Measurements from ENCODE around the gene BAG2.

Gene BAG2

DNA sequence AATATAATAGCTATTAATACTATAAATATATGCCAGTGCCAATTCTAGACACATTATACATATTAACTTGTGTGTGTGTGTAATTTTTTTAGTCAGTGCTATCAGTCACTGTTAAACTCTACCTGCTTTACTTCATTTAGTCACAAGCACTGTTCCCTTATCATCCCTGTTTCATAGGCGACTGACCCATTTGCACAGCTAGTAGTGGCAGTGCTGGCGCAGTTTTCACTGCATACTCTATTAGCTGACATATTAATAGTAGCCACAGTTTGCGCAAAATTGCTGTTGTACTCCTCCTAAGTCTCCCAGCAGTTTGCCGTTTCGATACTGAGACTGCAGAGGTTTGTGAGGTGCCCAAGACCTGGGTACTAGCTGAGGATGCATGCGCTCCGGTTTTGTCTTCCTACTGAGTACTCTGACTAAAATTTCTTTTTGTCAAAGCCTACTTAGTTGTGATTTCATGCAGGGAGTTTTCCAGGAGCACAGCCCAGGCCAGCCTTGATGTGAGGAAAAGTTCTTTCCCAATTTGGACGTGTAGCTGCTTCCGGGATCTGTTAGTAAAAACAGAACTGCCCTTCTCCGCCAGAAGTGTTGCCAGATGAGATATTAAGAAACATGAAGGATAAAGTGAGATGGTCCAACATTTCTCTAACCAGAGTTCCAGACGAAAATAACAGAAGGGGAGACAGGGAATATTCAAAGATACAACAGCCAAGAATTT, 5.6 kb downstream of the BAG2 start:
- no peak for DNase-seq

DNA sequence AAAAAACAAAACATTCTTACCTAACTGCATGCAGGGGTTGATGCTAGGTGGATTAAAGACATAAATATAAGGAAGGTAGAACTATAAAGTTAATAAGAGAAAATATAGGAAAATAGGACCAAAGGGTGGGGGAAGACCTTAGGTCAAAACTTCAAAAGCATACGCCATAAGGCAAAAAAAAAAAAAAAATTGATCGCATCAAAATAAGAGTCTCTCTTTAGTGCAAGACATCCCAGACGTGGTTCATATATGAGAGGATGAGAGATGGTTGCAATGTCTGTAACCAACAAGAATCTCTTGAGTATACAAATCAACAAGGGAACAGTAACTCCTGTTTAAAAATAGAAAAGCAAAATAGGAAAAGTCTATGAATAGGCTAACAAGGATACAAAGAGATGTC, 8.5 kb downstream of the BAG2 start:
- DNase-seq = no peak

DNA sequence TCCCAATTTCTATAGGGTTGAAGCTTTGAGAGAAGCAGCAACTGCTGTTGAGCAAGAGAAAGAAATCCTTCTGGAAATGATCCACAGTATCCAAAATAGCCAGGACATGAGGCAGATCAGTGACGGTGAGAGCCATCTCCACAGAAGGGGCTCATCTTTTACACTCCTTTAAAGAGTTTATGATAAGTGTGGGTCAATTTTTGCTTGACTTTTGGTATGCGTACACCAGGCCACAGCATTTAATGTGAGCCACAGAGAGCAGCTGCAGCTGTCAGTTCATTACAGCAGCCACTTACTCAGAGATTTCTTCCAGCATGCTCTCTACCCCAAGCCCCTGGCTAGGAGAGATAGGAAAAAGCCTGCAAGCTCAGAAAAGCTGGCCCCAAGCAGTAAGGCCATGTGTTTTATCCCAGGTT, 9.9 kb downstream of the BAG2 start:
- no peak for DNase-seq

DNA sequence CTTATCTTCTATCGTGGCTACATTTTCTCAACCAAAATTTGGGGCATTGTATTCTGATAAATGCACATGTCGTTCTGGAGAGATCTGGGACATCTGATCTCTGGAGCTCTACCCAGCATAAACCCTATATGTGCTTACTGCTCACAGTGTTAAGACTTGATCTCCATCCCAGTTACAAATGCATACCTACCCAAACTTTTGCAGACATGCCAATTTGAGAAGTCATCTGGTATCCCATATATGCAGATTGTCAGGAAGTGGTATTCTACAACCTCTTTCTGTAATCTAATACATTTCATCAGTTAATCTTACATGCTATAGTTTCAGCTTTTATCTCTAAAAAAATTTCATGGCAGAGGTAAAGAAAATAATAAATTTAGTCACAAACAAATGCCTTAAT, 11.2 kb downstream of the BAG2 start:
- no peak for DNase-seq

DNA sequence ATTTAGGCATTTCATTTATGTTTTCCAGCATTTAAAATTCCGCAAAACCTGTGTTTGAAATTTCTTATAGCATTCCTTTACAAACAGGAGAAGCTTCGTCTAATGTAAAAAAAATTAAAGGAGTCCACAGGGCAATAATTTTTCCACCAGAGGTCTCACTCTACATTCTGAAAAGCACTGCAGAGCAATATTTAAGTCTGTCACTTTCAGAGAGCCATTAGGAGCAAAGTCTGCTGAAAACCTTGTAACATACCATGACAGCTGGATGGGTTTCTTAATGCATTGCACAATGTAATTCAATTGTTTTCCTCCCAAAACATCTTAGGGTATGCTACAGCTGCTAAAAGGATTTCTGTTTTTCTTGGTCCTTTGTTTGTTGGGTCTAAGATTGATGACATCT, 18.0 kb downstream of the BAG2 start:
- no peak for DNase-seq

DNA sequence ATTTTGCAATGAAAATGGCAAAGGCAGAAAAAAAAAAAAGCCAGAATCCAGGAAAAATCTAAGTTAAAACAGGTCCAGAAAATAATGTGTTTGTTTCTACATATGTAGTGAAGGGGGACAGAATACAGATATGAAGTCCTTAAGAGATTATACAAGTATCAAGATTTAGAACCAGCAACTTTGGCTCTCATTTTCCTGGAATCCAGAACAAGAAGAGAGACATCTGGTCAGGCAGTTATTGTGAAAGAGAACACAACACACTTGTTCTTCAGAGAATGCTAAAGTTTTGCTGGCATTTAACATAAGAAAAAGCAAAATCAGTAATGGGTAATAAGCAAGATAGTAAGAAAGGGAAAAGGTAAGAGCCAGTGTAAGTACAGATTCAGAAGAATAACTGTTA, 21.1 kb downstream of the BAG2 start:
- DNase-seq = no peak

DNA sequence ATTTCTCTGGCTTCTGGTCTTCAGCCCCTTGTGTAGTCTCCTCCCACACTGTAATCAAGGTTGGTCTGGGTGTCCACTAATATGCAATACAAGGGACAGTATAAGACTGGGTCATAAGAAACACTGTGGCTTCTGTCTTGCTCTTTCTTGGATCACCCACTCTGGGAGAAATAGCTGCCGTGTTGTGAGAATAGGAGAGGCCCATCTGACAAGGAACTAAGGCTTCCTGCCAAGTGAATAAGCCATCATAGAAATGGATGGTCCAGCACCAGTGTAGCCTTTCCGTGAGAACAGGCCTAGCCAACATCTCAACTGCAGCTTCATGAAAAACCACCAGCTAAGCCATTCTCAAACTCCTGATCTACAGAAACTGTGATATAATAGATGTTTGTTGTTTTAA, 23.3 kb downstream of the BAG2 start:
- no peak for DNase-seq

DNA sequence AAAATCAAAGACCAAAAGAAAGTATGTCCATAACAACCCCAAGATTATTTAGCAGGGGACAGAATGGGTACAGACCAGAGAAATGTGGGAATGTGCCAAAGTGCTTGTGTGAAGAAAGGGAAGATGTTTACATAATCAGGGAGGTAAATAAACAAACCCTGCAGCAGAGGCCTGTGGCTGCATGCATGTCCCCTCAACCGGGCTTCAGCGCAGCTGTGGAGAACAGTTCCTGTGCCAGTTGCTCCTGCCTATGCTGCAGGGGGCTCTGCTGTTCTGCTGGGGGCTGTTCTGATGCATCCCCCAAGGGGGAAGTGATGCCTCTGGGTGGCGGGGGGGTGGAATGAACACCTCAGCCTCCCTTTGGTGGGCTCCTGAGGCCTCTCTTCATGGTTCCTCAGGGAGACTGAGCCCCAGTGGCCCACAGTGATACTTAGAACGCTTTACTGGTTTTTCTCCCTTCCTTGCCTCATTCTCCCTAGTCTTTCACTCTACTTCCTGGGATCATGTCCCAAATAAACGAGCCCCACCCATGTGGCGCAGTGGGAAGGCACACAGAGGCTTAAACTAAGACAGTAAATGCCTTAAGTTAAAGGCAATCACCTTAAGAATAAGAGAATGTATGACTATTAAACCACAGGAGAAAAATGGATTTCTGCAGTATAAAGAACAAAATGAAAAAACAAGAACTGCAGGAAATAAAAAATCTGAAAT, 27.0 kb downstream of the BAG2 start:
- no peak for DNase-seq

DNA sequence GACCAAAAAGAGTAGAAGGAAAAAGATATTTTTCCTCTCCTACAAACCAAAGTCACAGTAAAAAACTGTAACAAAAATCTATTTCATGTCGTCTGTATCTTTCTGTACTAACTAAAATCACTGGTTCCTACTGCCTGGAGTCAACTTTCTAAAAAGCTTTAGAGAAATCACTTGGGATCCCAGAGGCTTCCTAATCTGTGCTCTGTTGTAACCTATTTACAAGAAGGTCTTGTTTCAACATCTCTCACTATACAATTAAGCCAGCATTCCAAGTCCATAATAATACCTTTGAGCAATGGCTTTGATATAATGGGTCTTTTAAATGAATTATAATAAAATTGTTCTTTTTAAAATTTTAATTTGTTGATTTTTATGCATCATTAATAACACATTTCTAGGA, 29.6 kb downstream of the BAG2 start:
- DNase-seq = no peak

DNA sequence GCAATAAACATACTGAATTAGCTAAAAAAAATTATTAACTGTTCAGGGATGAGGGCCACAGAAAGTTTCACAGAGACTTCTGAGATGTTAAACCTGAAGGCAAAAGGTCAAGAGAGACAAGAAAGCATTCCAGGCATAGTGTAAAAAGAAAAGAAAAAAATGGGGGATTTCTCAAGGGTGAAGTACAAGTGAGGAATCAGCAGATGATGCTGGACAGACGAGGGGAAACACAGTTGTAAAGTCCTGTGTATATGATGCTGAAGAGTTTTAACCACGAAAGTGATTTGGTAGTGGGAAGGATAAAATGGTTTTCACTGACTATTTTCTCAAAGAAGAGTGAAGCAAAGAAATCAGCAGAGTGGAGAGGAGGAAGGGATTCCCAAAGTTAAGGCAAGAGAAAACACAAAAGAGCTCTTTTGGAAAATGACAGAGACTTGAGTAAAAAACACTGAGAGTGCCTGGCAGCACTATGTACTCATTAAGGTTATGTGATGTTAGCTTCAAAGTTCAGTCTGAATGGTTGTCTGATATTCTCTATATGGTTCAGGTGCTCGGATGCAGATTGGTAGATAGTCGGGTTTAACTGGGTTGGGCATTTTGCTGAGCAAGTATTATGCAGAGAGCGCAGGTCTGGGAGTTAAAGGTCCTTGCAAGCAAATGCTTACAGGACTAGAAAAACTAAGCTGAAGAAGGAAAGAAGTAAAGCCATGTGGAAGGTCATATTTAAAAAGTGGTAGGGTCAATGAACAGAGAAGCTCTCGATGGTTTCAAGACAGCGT, 33.6 kb downstream of the BAG2 start:
- no peak for DNase-seq

DNA sequence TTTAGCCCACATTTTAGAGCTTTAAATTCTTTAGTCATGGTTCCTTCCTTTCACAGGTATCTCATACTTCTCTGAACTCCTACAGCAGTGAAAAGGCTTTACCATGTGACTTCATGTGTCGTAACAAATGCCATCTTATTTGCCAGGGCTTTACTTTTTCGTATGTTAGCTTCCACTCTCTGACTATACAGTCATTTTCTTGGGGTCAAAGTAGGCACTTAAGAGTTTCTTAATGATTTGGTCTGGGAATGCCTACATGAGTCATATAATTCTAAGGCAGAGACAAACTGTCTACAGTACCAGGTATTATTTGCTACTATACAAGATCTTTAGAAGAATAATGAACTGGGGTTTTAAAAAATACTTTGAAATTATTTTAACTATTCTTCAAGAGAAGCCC, 35.0 kb downstream of the BAG2 start:
- DNase-seq = no peak

DNA sequence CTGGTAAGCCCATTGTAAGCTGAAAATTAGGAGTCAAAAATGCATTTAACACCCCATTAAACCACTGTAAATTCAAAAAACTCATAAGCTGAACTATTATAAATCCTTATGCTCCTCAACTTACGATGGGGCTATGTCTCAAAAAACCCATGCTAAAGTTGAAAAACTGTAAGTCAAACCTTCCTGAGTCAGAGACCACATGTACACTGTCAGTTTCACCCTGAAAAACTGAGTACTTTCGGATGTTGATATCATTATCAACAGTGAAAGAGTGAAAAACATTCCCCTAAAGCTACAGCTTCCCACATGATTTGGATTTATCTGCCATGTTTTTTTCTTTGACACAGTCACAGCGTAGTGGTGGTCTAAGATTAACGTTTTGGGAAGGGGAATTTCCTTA, 35.7 kb downstream of the BAG2 start:
- DNase-seq = no peak

DNA sequence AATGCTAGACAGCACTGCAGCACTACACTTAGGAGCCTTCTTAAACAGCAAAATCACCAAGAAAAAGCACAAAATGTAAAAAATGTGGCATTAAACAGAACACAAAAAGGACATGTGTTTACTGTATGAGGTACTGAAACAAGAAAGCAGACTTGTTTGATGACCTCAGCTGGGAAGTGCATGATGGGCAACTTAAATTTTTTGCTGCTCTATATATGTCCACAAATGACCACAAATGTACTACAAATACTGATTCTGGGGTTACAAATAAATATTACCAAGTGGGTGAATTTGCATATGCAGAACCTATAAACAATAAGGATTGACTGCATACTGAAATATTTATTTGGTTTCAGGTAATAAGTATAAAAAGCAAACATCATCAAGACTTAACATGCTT, 36.9 kb downstream of the BAG2 start:
- no peak for DNase-seq

DNA sequence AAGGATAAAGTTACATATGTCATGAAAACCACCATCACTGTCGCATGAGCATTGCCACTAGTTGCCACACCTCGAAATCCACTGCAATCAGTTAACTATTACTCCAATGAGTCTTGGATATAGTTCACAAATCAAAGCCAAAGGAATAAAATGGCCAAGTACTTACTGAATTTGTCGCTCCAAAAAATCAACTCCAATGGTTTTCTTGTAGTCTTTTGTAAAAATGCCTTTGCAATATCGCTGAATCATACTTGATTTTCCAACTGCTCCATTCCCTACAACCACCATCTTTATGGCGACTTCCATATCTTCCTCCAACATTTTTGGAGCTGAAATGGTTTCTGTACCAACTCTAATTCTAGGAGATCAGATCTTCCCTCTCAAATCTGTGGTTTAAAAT, 37.9 kb downstream of the BAG2 start:
- no peak for DNase-seq

DNA sequence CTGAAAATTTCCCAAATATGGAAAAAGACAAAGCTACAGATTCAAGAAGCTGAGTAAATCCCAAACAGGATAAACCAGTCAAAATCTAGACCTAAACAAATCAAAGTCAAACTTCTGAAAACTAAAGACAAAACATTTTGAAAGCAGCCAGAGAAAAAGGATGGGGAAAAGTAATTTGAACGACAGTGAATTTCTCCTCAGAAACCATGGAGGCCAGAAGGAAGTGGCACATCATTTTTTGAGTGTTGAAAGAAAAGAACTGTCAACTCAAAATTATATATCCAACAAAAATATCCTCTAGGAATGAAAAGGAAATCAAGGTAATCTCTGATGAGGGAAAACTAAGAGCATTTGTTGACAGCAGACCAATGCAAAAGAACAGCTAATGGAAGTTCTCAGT, 43.1 kb downstream of the BAG2 start:
- DNase-seq = no peak

DNA sequence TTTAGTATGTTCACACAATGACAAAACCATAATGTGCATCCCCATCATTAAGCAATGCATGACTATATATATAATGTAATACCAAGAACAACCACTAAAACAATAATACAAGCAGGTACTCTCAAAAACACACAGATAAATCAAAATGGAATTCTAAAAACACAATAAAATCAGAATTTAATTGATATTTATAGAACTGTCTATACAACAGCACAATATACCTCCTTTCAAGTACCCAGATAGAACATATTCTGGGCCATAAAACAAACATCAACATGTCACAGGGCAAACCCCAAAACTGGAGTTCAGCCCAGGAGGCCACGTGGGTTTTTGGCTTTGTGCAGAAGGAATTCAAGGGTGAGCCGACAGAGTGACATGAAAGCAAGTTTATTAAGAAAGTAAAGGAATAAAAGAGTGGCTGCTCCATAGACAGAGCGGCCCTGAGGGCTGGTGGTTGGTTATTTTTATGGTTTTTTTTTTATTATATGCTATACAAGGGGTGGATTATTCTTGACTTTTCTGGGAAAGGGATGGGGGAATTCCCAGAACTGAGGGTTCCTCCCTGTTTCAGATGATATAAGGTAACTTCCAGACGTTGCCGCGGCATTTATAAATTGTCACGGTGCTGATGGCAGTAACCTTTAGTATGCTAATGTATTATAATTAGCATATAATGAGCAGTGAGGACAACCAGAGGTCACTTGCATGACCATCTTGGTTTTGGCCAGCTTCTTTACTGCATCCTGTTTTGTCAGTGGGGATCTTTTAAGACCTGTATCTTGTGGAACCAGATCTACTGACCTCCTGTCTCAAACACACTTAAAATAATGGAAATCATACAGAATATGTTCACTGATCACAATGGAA, 44.3 kb downstream of the BAG2 start:
- DNase-seq = no peak

DNA sequence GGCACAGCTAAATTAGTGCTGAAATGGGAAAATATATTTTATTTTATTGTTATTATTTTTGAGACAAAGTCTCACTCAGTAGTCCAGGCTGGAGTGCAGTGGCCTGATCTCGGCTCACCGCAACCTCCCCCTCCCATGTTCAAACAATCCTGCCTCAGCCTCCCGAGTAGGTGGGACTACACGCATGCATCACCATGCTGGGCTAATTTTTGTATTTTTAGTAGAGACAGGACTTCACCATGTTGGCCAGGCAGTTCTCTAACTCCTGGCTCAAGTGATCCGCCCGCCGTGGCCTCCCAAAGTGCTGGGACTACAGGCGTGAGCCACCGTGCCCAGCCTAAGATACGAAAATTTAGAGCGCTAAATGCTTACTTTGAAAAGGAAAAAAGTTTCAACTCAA, 45.1 kb downstream of the BAG2 start:
- no peak for DNase-seq

DNA sequence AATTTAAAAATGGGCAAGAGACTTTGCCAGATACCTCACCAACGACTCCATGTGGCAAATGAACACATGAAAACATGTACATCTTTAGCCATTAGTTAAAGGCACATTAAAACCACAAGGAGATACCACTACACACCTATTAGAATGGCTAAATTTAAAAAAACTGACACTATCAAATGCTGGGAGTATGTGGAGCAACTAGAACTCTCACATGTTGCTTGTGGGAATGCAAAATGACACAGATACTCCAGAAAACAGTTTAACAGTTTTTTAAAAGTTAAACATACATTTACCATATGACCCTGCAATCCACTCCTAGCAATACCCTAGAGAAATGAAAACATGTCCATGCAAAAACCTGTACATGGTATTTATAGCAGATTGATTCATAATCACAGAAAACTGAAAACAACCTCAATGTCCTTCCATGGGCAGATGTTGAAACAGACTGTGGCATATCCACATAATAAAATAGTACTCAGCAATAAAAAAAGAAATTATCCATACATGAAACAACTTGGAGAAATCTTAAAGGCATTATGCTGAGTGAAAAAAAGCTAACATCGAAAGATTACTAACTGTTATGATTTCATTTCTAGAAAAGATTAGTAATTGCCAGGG, 48.1 kb downstream of the BAG2 start:
- DNase-seq = no peak

DNA sequence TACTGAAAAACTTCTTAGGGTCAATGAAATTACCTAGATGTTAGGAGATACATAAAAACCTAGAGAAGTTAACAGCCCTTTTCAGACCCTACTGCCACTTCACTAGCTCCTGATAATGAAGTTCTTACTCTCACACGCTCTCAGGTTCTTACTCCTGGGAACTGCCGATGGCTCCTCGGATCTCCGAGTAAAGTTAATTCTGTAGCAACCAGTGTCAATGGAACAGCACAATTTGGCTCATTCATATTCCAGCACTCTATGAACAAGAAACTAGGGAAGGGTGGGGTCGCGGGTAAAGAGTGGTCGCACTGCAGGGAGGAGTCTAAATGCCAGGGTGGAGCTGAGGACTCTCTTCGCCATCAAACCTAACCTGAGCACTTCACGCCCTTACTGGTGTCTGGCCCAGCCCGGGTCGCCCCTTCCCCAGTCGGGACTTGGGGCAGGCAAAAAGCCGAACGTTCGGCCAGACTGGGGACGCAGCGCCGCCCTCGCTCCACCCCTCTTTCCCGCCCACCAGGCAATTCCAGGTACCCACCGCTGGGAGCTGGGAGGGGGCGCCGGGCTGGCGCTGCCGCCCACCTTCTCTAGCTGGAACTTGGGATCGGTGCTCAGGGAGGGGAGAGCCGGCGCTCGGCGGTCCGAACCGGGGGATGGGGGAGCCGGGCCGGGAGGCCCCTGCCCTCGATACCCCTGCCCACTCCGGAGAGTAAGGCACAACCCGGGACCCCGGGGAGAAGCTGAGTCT, 49.2 kb downstream of the BAG2 start:
- peak; percentile 72 for DNase-seq

DNA sequence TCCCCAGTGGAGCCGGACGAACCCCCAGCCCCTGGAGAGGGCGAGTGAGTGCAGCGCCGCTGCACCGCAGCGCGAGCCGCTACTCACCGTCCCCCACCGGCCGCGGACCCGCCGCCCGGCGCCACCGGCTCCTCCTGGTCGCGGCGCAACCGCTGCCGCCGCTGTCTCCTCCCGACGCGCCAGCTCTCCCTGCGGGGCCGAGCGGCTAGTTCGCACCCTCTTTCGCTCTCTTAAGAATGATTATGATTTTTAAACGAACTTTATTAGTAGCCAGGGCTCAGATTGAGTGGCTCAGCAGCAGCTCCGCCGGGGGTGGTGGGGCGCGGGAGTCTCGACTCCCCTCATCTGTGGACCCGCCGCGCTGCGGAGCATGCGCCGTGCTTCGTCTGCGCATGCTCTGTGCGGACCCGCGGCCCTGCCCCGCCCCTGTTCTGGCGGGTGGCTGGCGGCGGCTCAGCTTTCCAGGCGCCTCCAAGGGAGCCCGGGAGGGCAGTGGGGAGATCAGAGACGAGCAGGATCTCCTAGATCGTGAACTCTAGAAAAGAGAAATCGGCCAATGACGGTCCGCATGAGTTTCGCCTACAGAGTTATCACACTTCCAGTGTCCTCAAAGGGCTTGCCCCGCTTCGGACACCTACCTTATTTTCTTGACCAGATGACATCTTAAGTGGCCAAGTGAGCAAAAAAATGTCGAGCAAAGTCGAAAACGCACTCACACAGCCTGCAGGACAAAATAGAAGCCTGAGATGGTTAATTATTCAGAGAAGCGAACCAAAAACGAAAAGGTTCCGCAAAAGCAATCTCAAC, 50.0 kb downstream of the BAG2 start, which contains the start of gene RAB23:
Gene RAB23, minus strand, starts transcription at position 372 of the 807 bp plus-strand sequence. CDS start 11,927 bp downstream, outside the sequence.
- DNase-seq = peak; percentile 88

DNA sequence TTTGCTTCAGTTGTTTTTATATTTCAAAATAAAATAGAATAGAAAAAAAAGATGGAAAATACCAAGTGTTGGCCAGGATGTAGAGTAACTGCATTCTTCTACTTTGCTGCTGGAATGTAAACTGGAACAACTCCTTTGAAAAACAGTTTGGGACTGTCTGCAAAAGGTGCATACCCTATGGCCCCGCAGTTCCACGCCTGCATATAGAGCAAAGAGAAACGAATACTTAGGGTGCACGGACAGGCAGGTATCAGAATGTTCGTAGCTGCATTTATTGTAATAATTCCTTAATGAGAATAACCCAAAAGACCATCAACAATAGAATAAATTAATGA, 50.6 kb downstream of the BAG2 start:
- DNase-seq = no peak
